ENCODE measurements around the gene OSBPL8.

OSBPL8 gene

GRCh38 chr12:76422154-76422542 is 137.4 kb downstream of the OSBPL8 start:
- WGBS (ENCODE audit: insufficient coverage, insufficient read length): no CpG with 5 or more reads among the region's 2 CpGs
- Histone ChIP-seq H3K36me3 (ENCODE audit: control insufficient read depth, insufficient read depth, low read length) (no peaks in the 10 kb centered on the region), H3K4me1 (ENCODE audit: control insufficient read depth, insufficient read depth, low read length) (no peaks in the 10 kb centered on the region; the same call in 1 of the 2 replicates), H3K9me3 (ENCODE audit: control insufficient read depth, insufficient read depth, low read length) (no peaks in the 10 kb centered on the region), H3K4me3 (ENCODE audit: low read length) (no peak overlapping the region), H3K27ac (ENCODE audit: low read length) (no peak overlapping the region), H3K27me3 (ENCODE audit: control insufficient read depth, insufficient read depth, low read length) (no peaks in the 10 kb centered on the region)
- no peak for DNase-seq (ENCODE audit: low read depth, low spot score)

GRCh38 chr12:76421046-76421445 is 138.5 kb downstream of the OSBPL8 start:
- Histone ChIP-seq H3K27me3 (ENCODE audit: control insufficient read depth, insufficient read depth, low read length) (no peaks in the 10 kb centered on the region), H3K9me3 (ENCODE audit: control insufficient read depth, insufficient read depth, low read length) (no peaks in the 10 kb centered on the region), H3K4me1 (ENCODE audit: control insufficient read depth, insufficient read depth, low read length) (no peaks in the 10 kb centered on the region; the same call in 1 of the 2 replicates), H3K4me3 (ENCODE audit: low read length) (no peak overlapping the region), H3K36me3 (ENCODE audit: control insufficient read depth, insufficient read depth, low read length) (no peaks in the 10 kb centered on the region), H3K27ac (ENCODE audit: low read length) (no peak overlapping the region)
- DNase-seq (ENCODE audit: low read depth, low spot score): no peak
- WGBS (ENCODE audit: insufficient coverage, insufficient read length): no CpG with 5 or more reads among the region's 2 CpGs

- Histone ChIP-seq H3K4me3 (ENCODE audit: low read length) (no peak overlapping the region), H3K27me3 (ENCODE audit: control insufficient read depth, insufficient read depth, low read length) (no peaks in the 10 kb centered on the region), H3K4me1 (ENCODE audit: control insufficient read depth, insufficient read depth, low read length) (no peaks in the 10 kb centered on the region; the same call in 1 of the 2 replicates), H3K27ac (ENCODE audit: low read length) (no peak overlapping the region), H3K9me3 (ENCODE audit: control insufficient read depth, insufficient read depth, low read length) (no peaks in the 10 kb centered on the region), H3K36me3 (ENCODE audit: control insufficient read depth, insufficient read depth, low read length) (no peaks in the 10 kb centered on the region)
- no CpG with 5 or more reads among the region's 2 CpGs for WGBS (ENCODE audit: insufficient coverage, insufficient read length)
- no peak for DNase-seq (ENCODE audit: low read depth, low spot score)
These were observed 139.3 kb downstream of the OSBPL8 start for GRCh38 chr12:76420222-76420621.

- no peaks in the 10 kb centered on the region for H3K27me3 ChIP-seq (ENCODE audit: control insufficient read depth, insufficient read depth, low read length)
- DNase-seq (ENCODE audit: low read depth, low spot score): no peak
- H3K4me3 ChIP-seq (ENCODE audit: low read length): no peak overlapping the region
- H3K4me1 ChIP-seq (ENCODE audit: control insufficient read depth, insufficient read depth, low read length): no peaks in the 10 kb centered on the region
- no peak overlapping the region for H3K27ac ChIP-seq (ENCODE audit: low read length)
- no peaks in the 10 kb centered on the region for H3K9me3 ChIP-seq (ENCODE audit: control insufficient read depth, insufficient read depth, low read length)
- no peaks in the 10 kb centered on the region for H3K36me3 ChIP-seq (ENCODE audit: control insufficient read depth, insufficient read depth, low read length)
These were observed 142.5 kb downstream of the OSBPL8 start for GRCh38 chr12:76417116-76417515.

GRCh38 chr12:76413121-76413520 is 146.4 kb downstream of the OSBPL8 start:
- DNase-seq (ENCODE audit: low read depth, low spot score): no peak
- H3K4me1 ChIP-seq (ENCODE audit: control insufficient read depth, insufficient read depth, low read length): no peaks in the 10 kb centered on the region
- no peak overlapping the region for H3K27ac ChIP-seq (ENCODE audit: low read length)
- H3K27me3 ChIP-seq (ENCODE audit: control insufficient read depth, insufficient read depth, low read length): no peaks in the 10 kb centered on the region
- no peaks in the 10 kb centered on the region for H3K9me3 ChIP-seq (ENCODE audit: control insufficient read depth, insufficient read depth, low read length)
- no CpG with 5 or more reads among the region's 4 CpGs for WGBS (ENCODE audit: insufficient coverage, insufficient read length)
- H3K4me3 ChIP-seq (ENCODE audit: low read length): no peak overlapping the region
- no peaks in the 10 kb centered on the region for H3K36me3 ChIP-seq (ENCODE audit: control insufficient read depth, insufficient read depth, low read length)

GRCh38 chr12:76410781-76411180 is 148.8 kb downstream of the OSBPL8 start:
- Histone ChIP-seq H3K4me3 (ENCODE audit: low read length) (no peak overlapping the region), H3K27me3 (ENCODE audit: control insufficient read depth, insufficient read depth, low read length) (no peaks in the 10 kb centered on the region), H3K4me1 (ENCODE audit: control insufficient read depth, insufficient read depth, low read length) (no peaks in the 10 kb centered on the region), H3K27ac (ENCODE audit: low read length) (no peak overlapping the region), H3K36me3 (ENCODE audit: control insufficient read depth, insufficient read depth, low read length) (no peaks in the 10 kb centered on the region), H3K9me3 (ENCODE audit: control insufficient read depth, insufficient read depth, low read length) (no peaks in the 10 kb centered on the region)
- DNase-seq (ENCODE audit: low read depth, low spot score): no peak
- no CpG with 5 or more reads among the region's 5 CpGs for WGBS (ENCODE audit: insufficient coverage, insufficient read length)

- H3K27ac ChIP-seq (ENCODE audit: low read length): no peak overlapping the region
These were observed 149.2 kb downstream of the OSBPL8 start for GRCh38 chr12:76410371-76410770.

GRCh38 chr12:76409074-76409473 is 150.5 kb downstream of the OSBPL8 start:
- no CpG with 5 or more reads among the region's 1 CpG for WGBS (ENCODE audit: insufficient coverage, insufficient read length)
- no peak for DNase-seq (ENCODE audit: low read depth, low spot score)
- Histone ChIP-seq H3K27ac (ENCODE audit: low read length) (no peak overlapping the region), H3K27me3 (ENCODE audit: control insufficient read depth, insufficient read depth, low read length) (no peaks in the 10 kb centered on the region), H3K4me3 (ENCODE audit: low read length) (no peak overlapping the region), H3K36me3 (ENCODE audit: control insufficient read depth, insufficient read depth, low read length) (no peaks in the 10 kb centered on the region), H3K9me3 (ENCODE audit: control insufficient read depth, insufficient read depth, low read length) (no peaks in the 10 kb centered on the region), H3K4me1 (ENCODE audit: control insufficient read depth, insufficient read depth, low read length) (no peaks in the 10 kb centered on the region)

More at GRCh38 chr12:76410371-76410770, 149.2 kb downstream of the OSBPL8 start:
- DNase-seq (ENCODE audit: low read depth, low spot score): no peak
- H3K9me3 ChIP-seq (ENCODE audit: control insufficient read depth, insufficient read depth, low read length): no peaks in the 10 kb centered on the region
- no peak overlapping the region for H3K4me3 ChIP-seq (ENCODE audit: low read length)
- H3K4me1 ChIP-seq (ENCODE audit: control insufficient read depth, insufficient read depth, low read length): no peaks in the 10 kb centered on the region
- no peaks in the 10 kb centered on the region for H3K27me3 ChIP-seq (ENCODE audit: control insufficient read depth, insufficient read depth, low read length)
- H3K36me3 ChIP-seq (ENCODE audit: control insufficient read depth, insufficient read depth, low read length): no peaks in the 10 kb centered on the region

GRCh38 chr12:76407710-76408109 is 151.9 kb downstream of the OSBPL8 start:
- no peaks in the 10 kb centered on the region for H3K4me1 ChIP-seq (ENCODE audit: control insufficient read depth, insufficient read depth, low read length)
- no peaks in the 10 kb centered on the region for H3K9me3 ChIP-seq (ENCODE audit: control insufficient read depth, insufficient read depth, low read length)
- no peaks in the 10 kb centered on the region for H3K27me3 ChIP-seq (ENCODE audit: control insufficient read depth, insufficient read depth, low read length)
- no peak for DNase-seq (ENCODE audit: low read depth, low spot score)
- WGBS (ENCODE audit: insufficient coverage, insufficient read length): no CpG with 5 or more reads among the region's 3 CpGs
- no peaks in the 10 kb centered on the region for H3K36me3 ChIP-seq (ENCODE audit: control insufficient read depth, insufficient read depth, low read length)
- no peak overlapping the region for H3K4me3 ChIP-seq (ENCODE audit: low read length)
- no peak overlapping the region for H3K27ac ChIP-seq (ENCODE audit: low read length)

GRCh38 chr12:76402259-76402658 is 157.3 kb downstream of the OSBPL8 start:
- DNase-seq (ENCODE audit: low read depth, low spot score): no peak

GRCh38 chr12:76400136-76400535 is 159.4 kb downstream of the OSBPL8 start:
- Histone ChIP-seq H3K27me3 (ENCODE audit: control insufficient read depth, insufficient read depth, low read length) (no peaks in the 10 kb centered on the region), H3K27ac (ENCODE audit: low read length) (no peak overlapping the region), H3K4me1 (ENCODE audit: control insufficient read depth, insufficient read depth, low read length) (no peaks in the 10 kb centered on the region), H3K36me3 (ENCODE audit: control insufficient read depth, insufficient read depth, low read length) (no peaks in the 10 kb centered on the region), H3K9me3 (ENCODE audit: control insufficient read depth, insufficient read depth, low read length) (no peaks in the 10 kb centered on the region), H3K4me3 (ENCODE audit: low read length) (no peak overlapping the region)
- DNase-seq (ENCODE audit: low read depth, low spot score): no peak
- WGBS (ENCODE audit: insufficient coverage, insufficient read length): no CpG with 5 or more reads among the region's 2 CpGs

More at GRCh38 chr12:76402259-76402658, 157.3 kb downstream of the OSBPL8 start:
- Histone ChIP-seq H3K27me3 (ENCODE audit: control insufficient read depth, insufficient read depth, low read length) (no peaks in the 10 kb centered on the region), H3K36me3 (ENCODE audit: control insufficient read depth, insufficient read depth, low read length) (no peaks in the 10 kb centered on the region), H3K4me3 (ENCODE audit: low read length) (no peak overlapping the region), H3K27ac (ENCODE audit: low read length) (no peak overlapping the region), H3K4me1 (ENCODE audit: control insufficient read depth, insufficient read depth, low read length) (no peaks in the 10 kb centered on the region), H3K9me3 (ENCODE audit: control insufficient read depth, insufficient read depth, low read length) (no peaks in the 10 kb centered on the region)

Measured in iPS DF 6.9 (cell line).